Gastrocnemius medialis (tissue), 4 donors: ENCODE data around the gene C5. TPM values are rescaled to one million over a fixed set of nuclear protein-coding genes. Genes with fewer than 3 reads are reported as not detected.

Experiments
- ATAC-seq, 2 donors: fragments of 150-250 bp; one replicate each; pipeline ENCODE4 v1.9.1; 2016
- DNase-seq, 2 donors: peaks; one replicate each; pipeline ENCODE4 v3.0.0-alpha.2; 2019
- H3K27ac ChIP-seq, 4 donors: fragments of 200-600 bp; sonication (generic); 1 replicate in 1 of 4; 2 replicates in 3 of 4; pipeline ENCODE4 v1.5.1; 2016 to 2018; ENCODE audit warnings: mild to moderate bottlenecking in 2 of 4, moderate library complexity in 1 of 4
- H3K27me3 ChIP-seq, 3 donors: fragments of 200-600 bp; sonication (generic) in 2 of 3; 1 replicate in 1 of 3; 2 replicates in 2 of 3; pipeline versions ENCODE4 v1.5.1 to v1.6.0; 2016 to 2019; ENCODE audit warnings: mild to moderate bottlenecking in 1 of 3, moderate library complexity in 1 of 3
- H3K36me3 ChIP-seq, 2 donors: fragments of 200-600 bp; sonication (generic) in 1 of 2; one replicate each; pipeline ENCODE4 v1.5.1; 2017 to 2018
- H3K4me1 ChIP-seq, 2 donors: fragments of 200-600 bp; sonication (generic) in 1 of 2; one replicate each; pipeline ENCODE4 v1.5.1; 2016 to 2017; ENCODE audit warnings: mild to moderate bottlenecking in 2 of 2
- H3K4me3 ChIP-seq, 4 donors: fragments of 200-600 bp; sonication (generic) in 3 of 4; 1 replicate in 1 of 4; 2 replicates in 3 of 4; pipeline ENCODE4 v1.5.1; 2016 to 2019; ENCODE audit warnings: mild to moderate bottlenecking in 2 of 4
- H3K9me3 ChIP-seq, 3 donors: fragments of 200-600 bp; sonication (generic) in 2 of 3; 1 replicate in 1 of 3; 2 replicates in 2 of 3; pipeline ENCODE4 v1.5.1; 2016 to 2019
- CTCF ChIP-seq, 5 experiments: fragments of 450-650 bp in 3 of 5; fragments of 200-600 bp in 2 of 5; sonication (generic) in 2 of 5; IDR thresholded peaks in 4 of 5; conservative IDR thresholded peaks in 1 of 5; 1 replicate in 4 of 5; 2 replicates in 1 of 5; pipeline ENCODE4 v1.5.1; 2016 to 2019; ENCODE audit warnings: antibody characterized with exemption in 5 of 5, mild to moderate bottlenecking in 3 of 5, moderate library complexity in 3 of 5
- POLR2A ChIP-seq, 2 donors: fragments of 450-650 bp; IDR thresholded peaks; one replicate each; pipeline ENCODE4 v1.6.1; 2017; ENCODE audit warnings: antibody characterized with exemption in 2 of 2, mild to moderate bottlenecking in 2 of 2, moderate library complexity in 2 of 2
- in situ Hi-C, 4 donors: fragments of 200-750 bp; cut with MboI; loops; one replicate each; pipeline versions ENCODE4 v1.15.0 to v1.8.0; 2017; ENCODE audit warnings: low sequenced_read_pairs in 4 of 4
- intact Hi-C: fragments of 100-400 bp; cut with DNase I; formaldehyde crosslinking; loops from one replicate; pipeline ENCODE4 v1.15.1; 2023; ENCODE audit warnings: low total_unique reads
- total RNA-seq, 4 donors: library from RNA; depleted of rRNA; stranded (reverse); fragments of >200 nt; gene quantifications; one replicate each; pipeline versions ENCODE4 v1.1.0 to v1.2.3, GENCODE V29; 2016

C5 gene
- total RNA-seq, 4 donors from 2014 or later: 0.22 to 3.9 (median 1.8) TPM

GRCh38 chr9:120956862-120957261 is 93.2 kb downstream of the C5 start:
- no peaks in the 10 kb centered on the region for H3K27me3 ChIP-seq
- H3K9me3 ChIP-seq: no peaks in the 10 kb centered on the region
- H3K4me1 ChIP-seq: no peaks in the 10 kb centered on the region
- in situ Hi-C loops: no loop called here
- ATAC-seq (no peak), DNase-seq (no peak)
- no peak overlapping the region for H3K4me3 ChIP-seq
- TF ChIP-seq POLR2A (IDR thresholded peaks at IDR 0.05) (no peak), CTCF (IDR thresholded peaks at IDR 0.05 in 4 of 5, conservative IDR thresholded peaks at IDR 0.05 in 1 of 5) (no peak)
- intact Hi-C loops: no loop called here
- no peaks in the 10 kb centered on the region for H3K36me3 ChIP-seq
- no peak overlapping the region for H3K27ac ChIP-seq

GRCh38 chr9:120951960-120952618 is 98.0 kb downstream of the C5 start:
- no peak for DNase-seq
- no peaks in the 10 kb centered on the region for H3K4me1 ChIP-seq
- intact Hi-C loops (no loop called here), in situ Hi-C loops (no loop called here)
- H3K27me3 ChIP-seq: no peaks in the 10 kb centered on the region
- H3K36me3 ChIP-seq: no peaks in the 10 kb centered on the region
- no peaks in the 10 kb centered on the region for H3K9me3 ChIP-seq
- H3K27ac ChIP-seq: no peak overlapping the region
- no peak overlapping the region for H3K4me3 ChIP-seq
- TF ChIP-seq POLR2A (IDR thresholded peaks at IDR 0.05): no peak
- TF ChIP-seq CTCF (IDR thresholded peaks at IDR 0.05 in 4 of 5, conservative IDR thresholded peaks at IDR 0.05 in 1 of 5): no peak
- no peak for ATAC-seq

- Histone ChIP-seq H3K4me3 (no peak overlapping the region), H3K9me3 (no peaks in the 10 kb centered on the region), H3K27me3 (no peaks in the 10 kb centered on the region), H3K36me3 (no peaks in the 10 kb centered on the region), H3K27ac (no peak overlapping the region), H3K4me1 (no peaks in the 10 kb centered on the region)
- TF ChIP-seq CTCF (IDR thresholded peaks at IDR 0.05 in 4 of 5, conservative IDR thresholded peaks at IDR 0.05 in 1 of 5) (no peak), POLR2A (IDR thresholded peaks at IDR 0.05) (no peak)
- intact Hi-C loops (no loop called here), in situ Hi-C loops (no loop called here)
- DNase-seq (no peak), ATAC-seq (no peak)
Measured at GRCh38 chr9:120950421-120951388, 99.4 kb downstream of the C5 start.

- no peak for ATAC-seq
- in situ Hi-C loops: loop anchor here in 2 of 4 donors (25.0 kb wide), 1 partner anchor 187 kb away; no protein-coding TSS in a partner anchor
- H3K36me3 ChIP-seq: no peaks in the 10 kb centered on the region
- no peak for DNase-seq
- no peak overlapping the region for H3K27ac ChIP-seq
- no peaks in the 10 kb centered on the region for H3K9me3 ChIP-seq
- no peaks in the 10 kb centered on the region for H3K4me1 ChIP-seq
- TF ChIP-seq CTCF (IDR thresholded peaks at IDR 0.05 in 4 of 5, conservative IDR thresholded peaks at IDR 0.05 in 1 of 5) (no peak), POLR2A (IDR thresholded peaks at IDR 0.05) (no peak)
- H3K27me3 ChIP-seq: no peaks in the 10 kb centered on the region
- intact Hi-C loops: no loop called here
- no peak overlapping the region for H3K4me3 ChIP-seq
Measured at GRCh38 chr9:120949290-120949689, 100.8 kb downstream of the C5 start.
